PC-9 (cell line): ENCODE data around the gene PITRM1. TPM values are rescaled to one million over a fixed set of nuclear protein-coding genes. Genes with fewer than 3 reads are reported as not detected.

Experiments used
- BruUV-seq: library from RNA; stranded (reverse); fragments of 400-500 nt; replicated peaks from 2 replicates; lab custom pipeline; 2021; lab: Mats Ljungman, UMichigan
- CTCF ChIA-PET: fragments of 300-600 bp; sonication (Branson Sonifier 250); formaldehyde crosslinking; loops from one replicate; lab custom pipeline; 2022; ENCODE audit warnings: antibody characterized with exemption; lab: Charles Lee
- POLR2A ChIA-PET: fragments of 300-600 bp; sonication (Branson Sonifier 250); formaldehyde crosslinking; loops from one replicate; lab custom pipeline; 2022; ENCODE audit warnings: antibody characterized with exemption; ENCODE audit not compliant: unreplicated experiment; lab: Charles Lee
- DNase-seq, 2 experiments: peaks; one replicate each; pipeline versions ENCODE4 v3.0.0 to v3.0.0-alpha.2; 2015 to 2022; ENCODE audit warnings: mixed read lengths in 1 of 2
- H2AFZ ChIP-seq: fragments of 200-600 bp; sonication (generic); 2 replicates; pipeline ENCODE4 v1.8.1; 2017; ENCODE audit warnings: antibody characterized with exemption
- H3F3A ChIP-seq: fragments of 200-600 bp; sonication (generic); 2 replicates; pipeline ENCODE4 v1.8.1; 2017; ENCODE audit warnings: antibody characterized with exemption, mild to moderate bottlenecking, low read depth; ENCODE audit not compliant: insufficient read depth
- H3K27ac ChIP-seq: fragments of 200-600 bp; sonication (generic); 2 replicates; pipeline ENCODE4 v1.6.1; 2016; ENCODE audit warnings: mixed run types
- H3K27me3 ChIP-seq: fragments of 200-600 bp; sonication (generic); 2 replicates; pipeline ENCODE4 v1.6.1; 2016; ENCODE audit warnings: low read depth, mixed run types; ENCODE audit not compliant: insufficient read depth
- H3K36me3 ChIP-seq: fragments of 200-600 bp; sonication (generic); 2 replicates; pipeline ENCODE4 v1.6.1; 2016; ENCODE audit warnings: low read depth, mixed run types
- H3K4me1 ChIP-seq: fragments of 200-600 bp; sonication (generic); replicated peaks from 2 replicates; pipeline ENCODE4 v1.6.1; 2016; ENCODE audit warnings: mixed run types; ENCODE audit not compliant: insufficient read depth
- H3K4me2 ChIP-seq: fragments of 200-600 bp; sonication (generic); 2 replicates; pipeline ENCODE4 v1.6.1; 2017; ENCODE audit warnings: mixed run types
- H3K4me3 ChIP-seq: fragments of 200-600 bp; sonication (generic); 2 replicates; pipeline ENCODE4 v1.6.1; 2016; ENCODE audit warnings: mixed run types
- H3K79me2 ChIP-seq: fragments of 200-600 bp; sonication (generic); 2 replicates; pipeline ENCODE4 v1.6.1; 2017; ENCODE audit warnings: low read depth, mixed run types
- H3K9me2 ChIP-seq: fragments of 200-600 bp; sonication (generic); 2 replicates; pipeline ENCODE4 v1.8.1; 2017; ENCODE audit warnings: mild to moderate bottlenecking; ENCODE audit not compliant: insufficient read depth
- H3K9me3 ChIP-seq: fragments of 200-600 bp; sonication (generic); 2 replicates; pipeline ENCODE4 v1.8.1; 2016; ENCODE audit warnings: low read depth; ENCODE audit not compliant: insufficient read depth
- H4K20me1 ChIP-seq: fragments of 200-600 bp; sonication (generic); 2 replicates; pipeline ENCODE4 v1.8.1; 2017; ENCODE audit not compliant: insufficient read depth
- CTCF ChIP-seq: fragments of 200-600 bp; sonication (generic); conservative IDR thresholded peaks from 2 replicates; pipeline ENCODE4 v1.6.1; 2017; ENCODE audit warnings: mixed run types, antibody characterized with exemption, mild to moderate bottlenecking, moderate library complexity
- EZH2 ChIP-seq: fragments of 200-600 bp; sonication (generic); IDR thresholded peaks from 2 replicates; pipeline ENCODE4 v1.8.0; 2017; ENCODE audit warnings: antibody characterized with exemption, low read depth
- intact Hi-C: fragments of 100-400 bp; cut with micrococcal nuclease; formaldehyde crosslinking; loops from one replicate; pipeline ENCODE4 v1.10.0; 2022; ENCODE audit not compliant: unreplicated experiment
- total RNA-seq: library from RNA; stranded (reverse); gene quantifications from 2 replicates; pipeline ENCODE4 v1.2.3, GENCODE V29; 2021

PITRM1 gene
- total RNA-seq, 1 experiment from 2014 or later: 124 TPM

- peaks cover 54% of the 10 kb centered on the region for H3K4me1 ChIP-seq
- DNase-seq: peak; percentile 68 to 98
- peak overlapping the region; percentile 99 for H3K27ac ChIP-seq
- H2AFZ ChIP-seq: no peak overlapping the region
- H4K20me1 ChIP-seq: no peaks in the 10 kb centered on the region
- H3K4me2 ChIP-seq: peak overlapping the region; percentile 70
- H3K27me3 ChIP-seq: no peaks in the 10 kb centered on the region
- intact Hi-C loops: loop anchor here (1.0 kb wide), 2 partner anchors 12 to 52 kb away; no protein-coding TSS in a partner anchor
- H3K79me2 ChIP-seq: peaks cover 56% of the 10 kb centered on the region
- ChIA-PET CTCF (interaction anchor here (0.9 kb wide), 1 partner anchor 26 kb away, joined by 3 read pairs; no protein-coding TSS in a partner anchor), POLR2A (interaction anchor here (0.6 to 1.2 kb wide), 6 partner anchors 12 to 1986 kb away, joined by 3 to 10 read pairs (median 4); no protein-coding TSS in a partner anchor)
- TF ChIP-seq CTCF (no peak), EZH2 (no peak)
- H3K9me3 ChIP-seq: no peaks in the 10 kb centered on the region
- H3K4me3 ChIP-seq: peak overlapping the region; percentile 25; the same call in 1 of the 2 replicates
- H3K36me3 ChIP-seq: 0 out of 2 replicates have a peak, but pooled peaks cover 4% of the 10 kb centered on the region
- H3F3A ChIP-seq: peaks cover 40% of the 10 kb centered on the region
- H3K9me2 ChIP-seq: no peaks in the 10 kb centered on the region
- no TSS peak for BruUV-seq
Observed at GRCh38 chr10:3095373-3096139, 77.0 kb downstream of the PITRM1 start.

- Histone ChIP-seq H3K4me2 (peak overlapping the region; percentile 70), H3K9me3 (no peaks in the 10 kb centered on the region), H3K4me3 (peak overlapping the region; percentile 25; the same call in 1 of the 2 replicates), H2AFZ (no peak overlapping the region), H3K79me2 (peaks cover 65% of the 10 kb centered on the region), H3F3A (peaks cover 48% of the 10 kb centered on the region), H3K4me1 (peaks cover 64% of the 10 kb centered on the region), H4K20me1 (no peaks in the 10 kb centered on the region), H3K27me3 (no peaks in the 10 kb centered on the region), H3K9me2 (no peaks in the 10 kb centered on the region), H3K27ac (peak overlapping the region; percentile 99), H3K36me3 (0 out of 2 replicates have a peak, but pooled peaks cover 4% of the 10 kb centered on the region)
- TF ChIP-seq CTCF (no peak), EZH2 (no peak)
- no peak for DNase-seq
- CTCF ChIA-PET: no interaction called here
- intact Hi-C loops: loop anchor here (1.0 kb wide), 2 partner anchors 13 to 51 kb away; no protein-coding TSS in a partner anchor
- POLR2A ChIA-PET: interaction anchor here (0.6 to 1.2 kb wide), 6 partner anchors 13 to 1985 kb away, joined by 3 to 14 read pairs (median 4); no protein-coding TSS in a partner anchor
- no TSS peak for BruUV-seq
Observed at GRCh38 chr10:3094609-3095036, 78.0 kb downstream of the PITRM1 start.

GRCh38 chr10:3093996-3094395, 78.6 kb downstream of the PITRM1 start:
- no peak for DNase-seq
- intact Hi-C loops: no loop called here
- Histone ChIP-seq H3F3A (peaks cover 48% of the 10 kb centered on the region), H3K27ac (peak overlapping the region; percentile 99), H2AFZ (no peak overlapping the region), H3K4me2 (peak overlapping the region; percentile 70), H3K4me3 (no peak overlapping the region), H3K9me2 (no peaks in the 10 kb centered on the region), H3K4me1 (peaks cover 64% of the 10 kb centered on the region), H4K20me1 (no peaks in the 10 kb centered on the region), H3K27me3 (no peaks in the 10 kb centered on the region), H3K9me3 (no peaks in the 10 kb centered on the region), H3K36me3 (0 out of 2 replicates have a peak, but pooled peaks cover 4% of the 10 kb centered on the region), H3K79me2 (peaks cover 63% of the 10 kb centered on the region)
- no TSS peak for BruUV-seq
- POLR2A ChIA-PET: interaction anchor here (0.6 kb wide), 1 partner anchor 23 kb away, joined by 14 read pairs; no protein-coding TSS in a partner anchor
- TF ChIP-seq EZH2 (no peak), CTCF (no peak)
- CTCF ChIA-PET: no interaction called here
